Hepatocyte (in vitro differentiated cells): Measurements from ENCODE around the gene MRPS18B. TPM values are rescaled to one million over a fixed set of nuclear protein-coding genes. Genes with fewer than 3 reads are reported as not detected.
A peak's percentile ranks its signal among the peaks of the same experiment; 100 is the strongest.

Experiments used
- DNase-seq: peaks from one replicate; pipeline ENCODE4 v3.0.0-alpha.2; 2016; ENCODE audit warnings: low spot score
- H2AFZ ChIP-seq: fragments of 200-600 bp; sonication (generic); 2 replicates; pipeline ENCODE4 v1.6.0; 2016; ENCODE audit warnings: antibody characterized with exemption, mild to moderate bottlenecking
- H3K27ac ChIP-seq: fragments of 200-600 bp; sonication (generic); 2 replicates; pipeline ENCODE4 v1.5.1; 2016; ENCODE audit warnings: mild to moderate bottlenecking
- H3K27me3 ChIP-seq: fragments of 200-600 bp; sonication (generic); 2 replicates; pipeline ENCODE4 v1.6.1; 2016
- H3K36me3 ChIP-seq: fragments of 200-600 bp; sonication (generic); replicated peaks from 2 replicates; pipeline ENCODE4 v1.5.1; 2016; ENCODE audit warnings: low read depth; ENCODE audit not compliant: insufficient read depth
- H3K4me1 ChIP-seq: fragments of 200-600 bp; sonication (generic); 2 replicates; pipeline ENCODE4 v1.5.1; 2016; ENCODE audit warnings: mild to moderate bottlenecking, moderate library complexity; ENCODE audit not compliant: insufficient read depth
- H3K4me2 ChIP-seq: fragments of 200-600 bp; sonication (generic); 2 replicates; pipeline ENCODE4 v1.6.0; 2016
- H3K4me3 ChIP-seq: fragments of 200-600 bp; sonication (generic); 2 replicates; pipeline ENCODE4 v1.5.1; 2016; ENCODE audit warnings: mild to moderate bottlenecking
- H3K79me2 ChIP-seq: fragments of 200-600 bp; sonication (generic); 2 replicates; pipeline ENCODE4 v1.6.0; 2017; ENCODE audit warnings: mild to moderate bottlenecking
- H3K9me2 ChIP-seq: fragments of 200-600 bp; sonication (generic); replicated peaks from 2 replicates; pipeline ENCODE4 v1.6.0; 2017; ENCODE audit warnings: mild to moderate bottlenecking; ENCODE audit not compliant: insufficient read depth
- H3K9me3 ChIP-seq: fragments of 200-600 bp; sonication (generic); 2 replicates; pipeline ENCODE4 v1.5.1; 2016; ENCODE audit warnings: low read depth, mild to moderate bottlenecking
- H4K20me1 ChIP-seq: fragments of 200-600 bp; sonication (generic); 2 replicates; pipeline ENCODE4 v1.6.0; 2016; ENCODE audit warnings: mild to moderate bottlenecking; ENCODE audit not compliant: insufficient read depth, poor library complexity, severe bottlenecking
- EZH2 ChIP-seq: fragments of 200-600 bp; sonication (generic); IDR thresholded peaks from 2 replicates; pipeline ENCODE4 v1.6.1; 2016; ENCODE audit warnings: antibody characterized with exemption, mild to moderate bottlenecking, borderline replicate concordance
- EZH2phosphoT487 ChIP-seq: fragments of 200-600 bp; sonication (generic); IDR thresholded peaks from one replicate; pipeline ENCODE4 v1.6.1; 2018; ENCODE audit warnings: antibody characterized with exemption, mild to moderate bottlenecking, low read depth, moderate library complexity; ENCODE audit not compliant: unreplicated experiment, severe bottlenecking
- WGBS: methylation state at CpG from one replicate; pipeline ENCODE4 v1.1.6; 2016; ENCODE audit warnings: low lambda C conversion rate; ENCODE audit errors: missing lambda C conversion rate; 5-methylcytosine and 5-hydroxymethylcytosine counted together
- polyA plus RNA-seq: library from polyadenylated mRNA; unstranded; fragments of >200 nt; fragmentation: Nextera tagmentation; extraction: Ambion mirVana; gene quantifications from 2 replicates; pipeline ENCODE4 v1.2.1, GENCODE V29; 2016
- total RNA-seq: library from RNA; depleted of rRNA; stranded (reverse); fragments of >200 nt; gene quantifications from 2 replicates; pipeline ENCODE4 v1.2.3, GENCODE V29; 2014
- TF ChIP-seq, protein P1 (sequence below): fragments of 200-600 bp; sonication (generic); IDR thresholded peaks from 2 replicates; pipeline ENCODE4 v1.5.1; 2016; ENCODE audit warnings: antibody characterized with exemption, mild to moderate bottlenecking; ENCODE audit not compliant: poor library complexity

MRPS18B gene
- total and polyA plus RNA-seq, 2 experiments from 2014 or later: 38.7 to 59.4 TPM

DNA sequence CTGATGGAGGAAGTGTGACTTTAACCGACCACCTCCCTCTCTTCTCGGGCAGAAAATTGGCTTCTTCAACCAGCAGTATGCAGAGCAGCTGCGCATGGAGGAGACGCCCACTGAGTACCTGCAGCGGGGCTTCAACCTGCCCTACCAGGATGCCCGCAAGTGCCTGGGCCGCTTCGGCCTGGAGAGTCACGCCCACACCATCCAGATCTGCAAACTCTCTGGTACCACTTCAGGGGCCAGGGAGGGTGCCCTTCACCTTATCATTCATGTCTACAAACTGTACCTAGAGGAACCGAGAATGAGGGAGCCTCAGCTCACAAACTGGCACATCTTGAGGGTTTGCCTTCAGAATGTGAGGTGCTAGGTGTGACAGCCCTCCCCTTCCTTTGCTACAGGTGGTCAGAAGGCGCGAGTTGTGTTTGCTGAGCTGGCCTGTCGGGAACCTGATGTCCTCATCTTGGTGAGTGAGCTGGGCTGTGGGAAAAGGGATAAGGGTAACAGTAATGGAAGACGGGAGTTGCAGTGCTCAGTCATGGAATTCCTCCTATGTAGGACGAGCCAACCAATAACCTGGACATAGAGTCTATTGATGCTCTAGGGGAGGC, 27.8 kb upstream of the MRPS18B start:
- no peak overlapping the region for H3K4me3 ChIP-seq
- no peaks in the 10 kb centered on the region for H3K9me2 ChIP-seq
- DNase-seq: no peak
- no peak overlapping the region for H3K4me2 ChIP-seq
- no peaks in the 10 kb centered on the region for H3K9me3 ChIP-seq
- 95% methylated on average over 15 of the region's 15 CpGs for WGBS
- no peaks in the 10 kb centered on the region for H3K36me3 ChIP-seq
- H3K4me1 ChIP-seq: no peaks in the 10 kb centered on the region
- peaks cover 9% of the 10 kb centered on the region for H3K79me2 ChIP-seq
- H3K27me3 ChIP-seq: no peaks in the 10 kb centered on the region
- no peaks in the 10 kb centered on the region for H4K20me1 ChIP-seq
- H3K27ac ChIP-seq: peak overlapping the region; percentile 67
- TF ChIP-seq, protein P1, sequence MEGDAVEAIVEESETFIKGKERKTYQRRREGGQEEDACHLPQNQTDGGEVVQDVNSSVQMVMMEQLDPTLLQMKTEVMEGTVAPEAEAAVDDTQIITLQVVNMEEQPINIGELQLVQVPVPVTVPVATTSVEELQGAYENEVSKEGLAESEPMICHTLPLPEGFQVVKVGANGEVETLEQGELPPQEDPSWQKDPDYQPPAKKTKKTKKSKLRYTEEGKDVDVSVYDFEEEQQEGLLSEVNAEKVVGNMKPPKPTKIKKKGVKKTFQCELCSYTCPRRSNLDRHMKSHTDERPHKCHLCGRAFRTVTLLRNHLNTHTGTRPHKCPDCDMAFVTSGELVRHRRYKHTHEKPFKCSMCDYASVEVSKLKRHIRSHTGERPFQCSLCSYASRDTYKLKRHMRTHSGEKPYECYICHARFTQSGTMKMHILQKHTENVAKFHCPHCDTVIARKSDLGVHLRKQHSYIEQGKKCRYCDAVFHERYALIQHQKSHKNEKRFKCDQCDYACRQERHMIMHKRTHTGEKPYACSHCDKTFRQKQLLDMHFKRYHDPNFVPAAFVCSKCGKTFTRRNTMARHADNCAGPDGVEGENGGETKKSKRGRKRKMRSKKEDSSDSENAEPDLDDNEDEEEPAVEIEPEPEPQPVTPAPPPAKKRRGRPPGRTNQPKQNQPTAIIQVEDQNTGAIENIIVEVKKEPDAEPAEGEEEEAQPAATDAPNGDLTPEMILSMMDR: no peak
- TF ChIP-seq EZH2phosphoT487 (no peak), EZH2 (no peak)
- no peak overlapping the region for H2AFZ ChIP-seq

DNA sequence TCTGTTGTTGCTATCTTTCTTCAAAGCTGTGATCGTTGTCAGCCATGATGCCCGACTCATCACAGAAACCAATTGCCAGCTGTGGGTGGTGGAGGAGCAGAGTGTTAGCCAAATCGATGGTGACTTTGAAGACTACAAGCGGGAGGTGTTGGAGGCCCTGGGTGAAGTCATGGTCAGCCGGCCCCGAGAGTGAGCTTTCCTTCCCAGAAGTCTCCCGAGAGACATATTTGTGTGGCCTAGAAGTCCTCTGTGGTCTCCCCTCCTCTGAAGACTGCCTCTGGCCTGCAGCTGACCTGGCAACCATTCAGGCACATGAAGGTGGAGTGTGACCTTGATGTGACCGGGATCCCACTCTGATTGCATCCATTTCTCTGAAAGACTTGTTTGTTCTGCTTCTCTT, 27.1 kb upstream of the MRPS18B start:
- peak overlapping the region; percentile 67 for H3K27ac ChIP-seq
- no peak for DNase-seq
- no peaks in the 10 kb centered on the region for H3K27me3 ChIP-seq
- 93% methylated on average over 8 of the region's 8 CpGs for WGBS
- no peaks in the 10 kb centered on the region for H3K36me3 ChIP-seq
- TF ChIP-seq EZH2 (no peak), EZH2phosphoT487 (no peak)
- TF ChIP-seq, protein P1: no peak
- no peaks in the 10 kb centered on the region for H3K9me2 ChIP-seq
- no peak overlapping the region for H2AFZ ChIP-seq
- H3K4me2 ChIP-seq: no peak overlapping the region
- no peaks in the 10 kb centered on the region for H4K20me1 ChIP-seq
- no peaks in the 10 kb centered on the region for H3K4me1 ChIP-seq
- H3K4me3 ChIP-seq: no peak overlapping the region
- H3K9me3 ChIP-seq: no peaks in the 10 kb centered on the region
- peaks cover 9% of the 10 kb centered on the region for H3K79me2 ChIP-seq

DNA sequence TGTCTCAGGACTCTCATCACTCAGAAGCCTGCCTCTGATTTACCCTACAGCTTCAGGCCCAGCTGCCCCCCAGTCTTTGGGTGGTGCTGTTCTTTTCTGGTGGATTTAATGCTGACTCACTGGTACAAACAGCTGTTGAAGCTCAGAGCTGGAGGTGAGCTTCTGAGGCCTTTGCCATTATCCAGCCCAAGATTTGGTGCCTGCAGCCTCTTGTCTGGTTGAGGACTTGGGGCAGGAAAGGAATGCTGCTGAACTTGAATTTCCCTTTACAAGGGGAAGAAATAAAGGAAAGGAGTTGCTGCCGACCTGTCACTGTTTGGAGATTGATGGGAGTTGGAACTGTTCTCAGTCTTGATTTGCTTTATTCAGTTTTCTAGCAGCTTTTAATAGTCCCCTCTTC, 26.6 kb upstream of the MRPS18B start:
- peak; percentile 52 for DNase-seq
- Histone ChIP-seq H3K36me3 (no peaks in the 10 kb centered on the region), H3K4me3 (no peak overlapping the region), H2AFZ (no peak overlapping the region), H3K27ac (peak overlapping the region; percentile 67), H3K9me2 (no peaks in the 10 kb centered on the region), H3K27me3 (no peaks in the 10 kb centered on the region), H3K9me3 (no peaks in the 10 kb centered on the region), H3K4me1 (no peaks in the 10 kb centered on the region), H3K79me2 (peaks cover 9% of the 10 kb centered on the region), H3K4me2 (peak overlapping the region; percentile 20), H4K20me1 (no peaks in the 10 kb centered on the region)
- TF ChIP-seq EZH2 (no peak), EZH2phosphoT487 (no peak)
- TF ChIP-seq, protein P1: no peak
- 62% methylated on average over 1 of the region's 1 CpG for WGBS

DNA sequence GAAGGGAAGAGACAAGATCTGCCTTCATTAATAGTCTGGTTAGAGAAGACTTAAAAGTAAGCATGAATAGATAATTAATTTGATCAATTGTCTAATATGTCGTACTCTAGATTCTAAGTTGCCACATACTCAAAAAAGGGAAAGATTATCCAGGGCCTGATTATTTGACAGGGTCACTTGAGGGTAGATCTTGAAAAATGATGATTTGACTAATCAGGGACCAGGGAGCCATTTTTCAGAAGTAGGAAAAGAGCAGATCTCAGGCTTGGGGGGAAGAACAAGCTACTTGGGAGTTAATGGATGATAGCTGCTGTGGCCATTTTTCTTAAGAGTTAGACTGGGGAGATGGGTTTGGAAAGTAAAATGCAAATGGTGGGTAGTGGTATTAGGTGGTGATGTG, 25.4 kb upstream of the MRPS18B start:
- Histone ChIP-seq H2AFZ (no peak overlapping the region), H3K4me1 (no peaks in the 10 kb centered on the region), H3K9me2 (no peaks in the 10 kb centered on the region), H3K36me3 (no peaks in the 10 kb centered on the region), H3K27me3 (no peaks in the 10 kb centered on the region), H3K27ac (no peak overlapping the region), H3K9me3 (no peaks in the 10 kb centered on the region), H3K4me3 (no peak overlapping the region), H3K4me2 (no peak overlapping the region), H4K20me1 (no peaks in the 10 kb centered on the region), H3K79me2 (peaks cover 9% of the 10 kb centered on the region)
- no peak for DNase-seq
- TF ChIP-seq EZH2 (no peak), EZH2phosphoT487 (no peak)
- TF ChIP-seq, protein P1: no peak
- 100% methylated on average over 1 of the region's 1 CpG for WGBS
